Body of pancreas (tissue), 4 donors: Measurements from ENCODE around the gene ZNF654.

Source experiments
- CTCF ChIP-seq, 7 experiments: fragments of 450-650 bp in 4 of 7; fragments of 200-600 bp in 3 of 7; sonication (generic) in 3 of 7; IDR thresholded peaks; one replicate each; pipeline ENCODE4 v1.5.1; 2016 to 2019; ENCODE audit warnings: antibody characterized with exemption in 7 of 7
- POLR2A ChIP-seq, 3 donors: fragments of 450-650 bp; IDR thresholded peaks; one replicate each; pipeline ENCODE4 v1.6.1; 2016; ENCODE audit warnings: antibody characterized with exemption in 3 of 3, mild to moderate bottlenecking in 2 of 3

GRCh38 chr3:88058306-88058580 is 812 bp upstream of the ZNF654 start:
- no peak for TF ChIP-seq CTCF (IDR thresholded peaks at IDR 0.05)
- TF ChIP-seq POLR2A (IDR thresholded peaks at IDR 0.05), result no peak
